Activated CD4-positive, alpha-beta T cell treated with anti-CD3 and anti-CD28 coated beads, Interleukin-2, Interleukin-6, amounts not matched to agents 100 ng/mL and 50 ng/mL, durations not matched to agents 16 hours and 8 hours (primary cell): ENCODE data around the gene DHRS7C.

Source experiments
- DNase-seq: peaks from one replicate; pipeline ENCODE4 v3.0.0-alpha.2; 2020

Gene DHRS7C

DNA sequence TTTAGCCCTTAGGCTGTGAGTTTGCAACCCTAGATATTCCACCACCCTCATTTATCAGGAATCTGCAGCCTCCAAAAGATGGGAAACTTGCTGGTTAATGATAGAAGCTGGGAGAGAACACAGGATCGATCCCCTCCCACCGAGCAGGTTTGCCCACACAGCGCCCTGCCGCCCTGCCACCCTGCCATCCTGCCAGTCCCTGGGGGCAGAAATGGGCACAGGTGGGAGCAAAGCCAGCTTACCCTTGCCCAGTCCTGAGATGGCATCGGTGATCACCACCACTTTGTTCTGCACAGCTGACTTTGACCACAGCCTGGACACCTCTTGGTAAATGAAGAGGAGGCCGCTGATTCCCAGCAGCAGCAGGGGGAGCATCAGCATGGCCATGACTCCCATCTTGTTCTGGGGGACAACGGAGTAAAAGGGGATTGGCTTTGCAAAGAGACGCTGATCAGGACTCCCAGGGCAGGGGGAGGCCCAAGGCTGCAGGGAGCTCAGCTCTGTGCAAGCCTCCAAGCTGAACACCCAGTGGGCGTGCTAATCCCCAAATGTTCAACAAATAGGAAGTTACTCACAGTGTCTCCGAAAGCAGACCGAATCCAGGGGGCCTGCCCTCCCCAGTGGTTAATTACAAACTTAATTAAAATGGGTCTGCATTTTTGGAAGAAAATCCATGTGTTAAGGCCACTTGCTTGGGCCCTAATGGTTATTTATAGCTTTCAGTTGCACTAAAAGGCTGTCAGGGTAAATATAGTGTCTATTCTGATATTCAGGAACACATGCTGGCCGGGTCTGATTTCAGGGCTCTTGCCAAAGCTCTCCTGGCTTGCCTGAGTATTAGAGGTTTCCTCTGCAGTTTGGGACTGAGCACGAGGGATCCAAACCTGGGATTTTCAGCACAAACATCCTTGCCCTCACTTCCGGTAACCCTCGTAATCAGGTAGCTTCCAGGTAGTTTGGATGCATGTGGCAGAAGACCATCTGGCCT is at the start of gene DHRS7C:
TSS of gene DHRS7C (minus strand) at position 704 of the 988 bp plus-strand sequence. CDS start at position 396, 308 bp downstream.
- no peak for DNase-seq

- no peak for DNase-seq
Observed at GRCh38 chr17:9839433-9839832, 48.0 kb upstream of the DHRS7C start.

DNA sequence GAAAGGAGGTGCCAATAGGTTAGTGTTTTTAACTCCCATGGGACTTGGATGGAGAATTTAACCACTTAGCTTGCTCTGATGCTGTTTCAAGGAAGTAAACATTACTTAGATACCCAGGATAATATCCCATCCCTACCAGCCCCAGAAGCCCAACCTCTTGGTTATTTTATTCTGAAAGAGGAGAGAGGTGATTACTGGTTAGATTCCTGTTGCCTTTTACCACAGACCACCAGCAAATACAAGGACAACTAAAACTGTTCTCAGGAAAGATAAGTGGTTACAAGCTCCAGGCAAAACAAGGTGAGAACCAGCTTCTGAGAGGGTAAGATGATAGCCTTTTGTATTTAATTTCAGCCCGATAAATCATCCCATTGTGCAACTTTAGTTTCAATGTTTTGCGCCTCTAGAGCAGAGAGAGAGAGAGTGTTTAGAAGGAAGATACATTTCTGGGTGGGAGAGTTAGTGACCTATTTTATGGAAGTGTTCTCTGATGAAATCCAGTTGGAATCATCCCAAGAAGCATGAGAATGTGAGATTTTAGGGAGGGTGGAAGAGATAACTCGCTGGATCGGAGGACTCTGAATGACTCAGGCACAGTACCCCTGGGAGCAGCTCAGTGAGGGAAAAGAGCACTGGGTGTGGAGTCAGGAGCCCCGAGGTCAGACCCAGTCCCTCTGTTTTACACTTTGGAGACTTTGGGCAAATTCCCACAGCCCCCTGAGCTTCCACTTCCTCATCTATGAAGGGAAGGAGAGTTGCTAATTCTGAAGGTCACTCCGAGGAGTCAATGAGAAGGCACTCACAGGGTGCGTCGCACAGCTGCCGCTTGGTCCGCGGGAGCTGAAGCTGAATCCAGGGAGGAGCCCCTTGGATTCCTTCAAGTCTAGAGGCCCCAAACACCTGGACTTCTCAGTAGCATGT is 46.4 kb upstream of the DHRS7C start:
- DNase-seq, result no peak

DNA sequence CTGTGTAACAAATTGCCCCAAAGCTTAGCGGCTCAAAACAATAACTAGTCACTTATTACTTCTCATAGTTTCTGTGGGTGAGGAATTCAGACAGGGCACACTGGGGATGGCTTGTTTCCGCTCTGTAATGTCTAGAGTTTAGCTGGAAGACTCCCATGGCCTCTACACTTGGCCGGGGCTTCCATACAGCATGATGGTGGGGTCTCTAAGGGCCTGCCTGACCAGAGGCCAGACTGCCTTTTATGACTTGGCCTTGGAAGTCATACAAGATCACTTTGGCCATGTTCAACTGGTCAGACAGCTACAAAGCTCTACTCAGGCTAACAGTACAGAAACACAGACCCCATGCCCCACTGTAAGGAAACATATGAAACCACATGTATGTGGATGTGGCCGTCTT is 42.5 kb upstream of the DHRS7C start:
- DNase-seq, result no peak

DNA sequence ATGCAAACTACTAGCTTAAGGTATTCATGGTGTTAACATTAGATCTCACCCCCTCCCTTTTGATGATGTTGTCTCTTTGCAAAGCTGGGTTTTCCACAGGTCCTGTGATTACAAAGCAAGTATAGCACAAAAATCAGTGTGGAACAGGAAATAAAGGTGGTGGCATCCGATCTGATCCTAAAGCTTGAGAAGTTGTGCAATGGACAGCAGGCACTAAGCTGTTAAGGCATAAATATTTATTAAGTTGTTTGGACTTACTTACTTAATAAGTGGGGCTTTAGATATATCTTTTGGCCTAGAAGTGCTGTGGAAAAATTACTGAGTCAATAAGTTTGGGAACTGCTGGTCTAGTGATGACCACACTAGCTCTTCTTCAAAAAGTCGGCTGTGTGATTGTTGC is 39.3 kb upstream of the DHRS7C start:
- DNase-seq, result no peak

DNA sequence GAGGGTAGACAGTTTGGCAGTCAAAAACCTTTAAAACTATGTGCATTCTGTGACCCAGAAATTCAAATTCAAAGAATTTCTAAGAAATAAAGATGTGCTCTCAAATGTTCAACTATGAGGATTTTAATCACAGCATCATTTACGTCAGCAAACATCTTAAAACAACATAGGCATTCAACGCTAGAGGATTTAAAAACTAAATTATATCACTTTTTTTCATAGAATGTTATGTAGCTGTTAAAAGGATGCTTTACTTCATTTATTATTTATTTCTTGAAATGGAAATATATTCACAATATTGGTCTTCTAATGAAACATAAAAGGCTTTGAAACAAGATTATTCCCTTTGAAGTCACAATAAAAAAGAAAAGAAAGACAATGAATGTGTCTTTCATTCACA is 38.0 kb upstream of the DHRS7C start:
- no peak for DNase-seq

- DNase-seq, result no peak
Observed at GRCh38 chr17:9828296-9829295, 37.2 kb upstream of the DHRS7C start.

- DNase-seq, result no peak
Observed at GRCh38 chr17:9825641-9826150, 34.3 kb upstream of the DHRS7C start, which contains the start of gene GLP2R. TSS of gene GLP2R (plus strand) at chr17:9825924. CDS start at chr17:9826064, 140 bp downstream.

GRCh38 chr17:9824797-9825338 is 33.5 kb upstream of the DHRS7C start:
- DNase-seq, result no peak

GRCh38 chr17:9824094-9824493 is 32.7 kb upstream of the DHRS7C start:
- DNase-seq, result no peak

- no peak for DNase-seq
Observed at GRCh38 chr17:9821921-9822320, 30.5 kb upstream of the DHRS7C start, which contains the start of gene GSG1L2. TSS of gene GSG1L2 (minus strand) at chr17:9822079. CDS start at chr17:9822071, 8 bp downstream.

DNA sequence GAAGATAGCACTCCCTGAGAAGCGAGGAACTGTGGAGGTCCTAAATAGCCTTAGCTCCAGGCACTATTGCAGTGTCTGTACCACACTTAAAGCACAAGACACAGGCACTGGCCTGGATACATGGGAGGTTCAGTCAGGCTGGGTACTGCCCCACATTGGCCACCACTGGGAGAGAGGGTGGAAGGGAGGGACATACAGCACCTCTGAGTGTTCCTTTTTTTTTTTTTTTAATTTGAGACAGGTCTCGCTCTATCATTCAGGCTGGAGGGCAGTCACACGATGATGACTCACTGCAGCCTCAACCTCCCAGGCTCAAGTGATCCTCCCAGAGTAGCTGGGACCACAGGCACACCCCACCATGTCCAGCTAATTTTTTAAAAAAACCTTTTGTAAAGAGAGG is 29.1 kb upstream of the DHRS7C start:
- no peak for DNase-seq

GRCh38 chr17:9818760-9819159 is 27.4 kb upstream of the DHRS7C start:
- no peak for DNase-seq

GRCh38 chr17:9817086-9817485 is 25.7 kb upstream of the DHRS7C start:
- DNase-seq, result no peak

DNA sequence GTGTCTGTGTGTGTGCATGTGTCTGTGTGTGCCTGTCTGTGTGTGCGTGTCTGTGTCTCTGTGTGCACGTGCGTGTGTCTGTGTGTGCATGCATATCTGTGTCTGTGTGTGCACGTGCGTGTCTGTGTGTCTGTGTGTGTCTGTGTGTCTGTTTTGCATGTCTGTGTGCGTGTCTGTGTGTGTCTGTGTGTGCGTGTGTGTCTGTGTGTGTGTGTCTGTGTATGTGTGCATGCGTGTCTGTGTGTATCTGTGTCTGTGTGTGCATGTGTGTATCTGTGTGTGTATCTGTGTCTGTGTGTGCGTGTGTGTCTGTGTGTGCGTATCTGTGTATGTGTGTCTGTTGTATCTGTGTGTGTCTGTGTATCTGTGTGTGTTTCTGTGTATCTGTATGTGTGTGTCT is 25.1 kb upstream of the DHRS7C start:
- no peak for DNase-seq

- DNase-seq, result no peak
Observed at GRCh38 chr17:9814337-9814945, 23.0 kb upstream of the DHRS7C start.

GRCh38 chr17:9813166-9813565 is 21.8 kb upstream of the DHRS7C start:
- no peak for DNase-seq

GRCh38 chr17:9811537-9811936 is 20.1 kb upstream of the DHRS7C start:
- no peak for DNase-seq

- DNase-seq, result no peak
Observed at GRCh38 chr17:9811086-9811485, 19.7 kb upstream of the DHRS7C start.

GRCh38 chr17:9810100-9810949 is 18.9 kb upstream of the DHRS7C start:
- DNase-seq, result no peak
